SK-N-SH treated with all-trans-retinoic acid at 6 μM for 48 hours (cell line): ENCODE data around the gene ZMYND8.
A peak's percentile ranks its signal among the peaks of the same experiment; 100 is the strongest.

Experiments used
- ATAC-seq: fragments of 200-7000 bp; cut with Tn5 transposase; 3 replicates; pipeline ENCODE4 v1.9.1; 2020; ENCODE audit warnings: mild to moderate bottlenecking, moderate library complexity
- ARNTL ChIP-seq: fragments of 450-650 bp; formaldehyde crosslinking; IDR thresholded peaks from 2 replicates; pipeline ENCODE4 v1.5.0; 2020; ENCODE audit warnings: low read depth, mild to moderate bottlenecking, moderate library complexity, borderline replicate concordance
- BACH2 ChIP-seq: fragments of 250-450 bp; sonication (Bioruptor Pico); IDR thresholded peaks from 2 replicates; pipeline ENCODE4 v1.9.0; 2021; ENCODE audit warnings: mild to moderate bottlenecking, borderline replicate concordance
- CREB5 ChIP-seq: fragments of 250-450 bp; sonication (Bioruptor Pico); IDR thresholded peaks from 2 replicates; pipeline ENCODE4 v1.5.1; 2020; ENCODE audit warnings: low read depth, mild to moderate bottlenecking, moderate library complexity
- CSDC2 ChIP-seq: fragments of 250-450 bp; sonication (Bioruptor Pico); IDR thresholded peaks from 2 replicates; pipeline ENCODE4 v1.5.0; 2020; ENCODE audit warnings: mild to moderate bottlenecking, moderate library complexity
- ESRRG ChIP-seq: fragments of 250-450 bp; sonication (Bioruptor Pico); IDR thresholded peaks from 2 replicates; pipeline ENCODE4 v1.6.1; 2021; ENCODE audit warnings: mild to moderate bottlenecking
- GLIS3 ChIP-seq: fragments of 250-450 bp; sonication (Bioruptor Pico); IDR thresholded peaks from 2 replicates; pipeline ENCODE4 v1.5.0; 2020; ENCODE audit warnings: mild to moderate bottlenecking, moderate library complexity
- OSR1 ChIP-seq: fragments of 250-450 bp; sonication (Bioruptor Pico); IDR thresholded peaks from 2 replicates; pipeline ENCODE4 v1.8.0; 2022; ENCODE audit warnings: moderate library complexity, mild to moderate bottlenecking, inconsistent platforms
- PPARA ChIP-seq: fragments of 250-450 bp; sonication (Bioruptor Pico); IDR thresholded peaks from 2 replicates; pipeline ENCODE4 v1.5.0; 2020; ENCODE audit warnings: mild to moderate bottlenecking, borderline replicate concordance
- RARB ChIP-seq: fragments of 250-450 bp; sonication (Bioruptor Pico); IDR thresholded peaks from 2 replicates; pipeline ENCODE4 v1.8.0; 2021; ENCODE audit warnings: mild to moderate bottlenecking, moderate library complexity
- SNAI2 ChIP-seq: fragments of 250-450 bp; sonication (Bioruptor Pico); IDR thresholded peaks from 2 replicates; pipeline ENCODE4 v1.5.0; 2020; ENCODE audit warnings: mild to moderate bottlenecking, moderate library complexity
- TCF4 ChIP-seq: fragments of 250-450 bp; sonication (Bioruptor Pico); IDR thresholded peaks from 2 replicates; pipeline ENCODE4 v1.8.0; 2021; ENCODE audit warnings: mild to moderate bottlenecking, moderate library complexity, borderline replicate concordance
- TOX ChIP-seq: fragments of 250-450 bp; sonication (Bioruptor Pico); IDR thresholded peaks from 2 replicates; pipeline ENCODE4 v1.8.0; 2021; ENCODE audit warnings: mild to moderate bottlenecking, moderate library complexity, borderline replicate concordance
- ZC3H10 ChIP-seq: fragments of 250-450 bp; sonication (Bioruptor Pico); IDR thresholded peaks from 2 replicates; pipeline ENCODE4 v1.5.1; 2021; ENCODE audit warnings: mild to moderate bottlenecking, moderate library complexity
- ZFP3 ChIP-seq: fragments of 250-450 bp; sonication (Bioruptor Pico); IDR thresholded peaks from 2 replicates; pipeline ENCODE4 v1.5.0; 2020; ENCODE audit warnings: mild to moderate bottlenecking, moderate library complexity
- ZFP30 ChIP-seq: fragments of 450-650 bp; formaldehyde crosslinking; IDR thresholded peaks from 2 replicates; pipeline ENCODE4 v1.5.0; 2022; ENCODE audit warnings: mild to moderate bottlenecking, moderate library complexity
- ZNF565 ChIP-seq: fragments of 450-650 bp; formaldehyde crosslinking; conservative IDR thresholded peaks from 2 replicates; pipeline ENCODE4 v1.5.0; 2020; ENCODE audit warnings: low read depth, mild to moderate bottlenecking, moderate library complexity
- ZNF70 ChIP-seq: fragments of 450-650 bp; formaldehyde crosslinking; IDR thresholded peaks from 2 replicates; pipeline ENCODE4 v1.5.0; 2020; ENCODE audit warnings: mild to moderate bottlenecking, moderate library complexity
- ZNF8 ChIP-seq: fragments of 450-650 bp; formaldehyde crosslinking; IDR thresholded peaks from 2 replicates; pipeline ENCODE4 v1.5.0; 2020; ENCODE audit warnings: mild to moderate bottlenecking, moderate library complexity
- TF ChIP-seq, protein P1 (sequence below): fragments of 250-450 bp; sonication (Bioruptor Pico); IDR thresholded peaks from 2 replicates; pipeline ENCODE4 v1.8.0; 2020; ENCODE audit warnings: mild to moderate bottlenecking, moderate library complexity, borderline replicate concordance
- TF ChIP-seq, protein P2 (sequence below): fragments of 250-450 bp; sonication (Bioruptor Pico); IDR thresholded peaks from 2 replicates; pipeline ENCODE4 v1.8.0; 2021; ENCODE audit warnings: low read depth, mild to moderate bottlenecking, moderate library complexity, borderline replicate concordance
- TF ChIP-seq, protein P3 (sequence below): fragments of 250-450 bp; sonication (Bioruptor Pico); IDR thresholded peaks from 2 replicates; pipeline ENCODE4 v1.5.1; 2021; ENCODE audit warnings: mild to moderate bottlenecking, moderate library complexity
- TF ChIP-seq, protein P4 (sequence below): fragments of 250-450 bp; sonication (Bioruptor Pico); IDR thresholded peaks from 2 replicates; pipeline ENCODE4 v1.5.0; 2020; ENCODE audit warnings: mild to moderate bottlenecking, moderate library complexity

Gene ZMYND8

GRCh38 chr20:47287609-47288144 lies 68.8 kb downstream of the ZMYND8 start:
- no peak for ATAC-seq
- TF ChIP-seq TOX (CRISPR knock-in tag): no peak
- TF ChIP-seq, all 23 proteins: peak for 0

GRCh38 chr20:47286681-47287080 lies 69.8 kb downstream of the ZMYND8 start:
- ATAC-seq: no peak
- no peak for TF ChIP-seq TOX (CRISPR knock-in tag)
- TF ChIP-seq, protein P1, sequence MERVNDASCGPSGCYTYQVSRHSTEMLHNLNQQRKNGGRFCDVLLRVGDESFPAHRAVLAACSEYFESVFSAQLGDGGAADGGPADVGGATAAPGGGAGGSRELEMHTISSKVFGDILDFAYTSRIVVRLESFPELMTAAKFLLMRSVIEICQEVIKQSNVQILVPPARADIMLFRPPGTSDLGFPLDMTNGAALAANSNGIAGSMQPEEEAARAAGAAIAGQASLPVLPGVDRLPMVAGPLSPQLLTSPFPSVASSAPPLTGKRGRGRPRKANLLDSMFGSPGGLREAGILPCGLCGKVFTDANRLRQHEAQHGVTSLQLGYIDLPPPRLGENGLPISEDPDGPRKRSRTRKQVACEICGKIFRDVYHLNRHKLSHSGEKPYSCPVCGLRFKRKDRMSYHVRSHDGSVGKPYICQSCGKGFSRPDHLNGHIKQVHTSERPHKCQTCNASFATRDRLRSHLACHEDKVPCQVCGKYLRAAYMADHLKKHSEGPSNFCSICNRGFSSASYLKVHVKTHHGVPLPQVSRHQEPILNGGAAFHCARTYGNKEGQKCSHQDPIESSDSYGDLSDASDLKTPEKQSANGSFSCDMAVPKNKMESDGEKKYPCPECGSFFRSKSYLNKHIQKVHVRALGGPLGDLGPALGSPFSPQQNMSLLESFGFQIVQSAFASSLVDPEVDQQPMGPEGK (CRISPR knock-in tag): no peak
- no peak for TF ChIP-seq GLIS3 (CRISPR knock-in tag)
- TF ChIP-seq ZNF565 (CRISPR knock-in tag): no peak
- no peak for TF ChIP-seq ZNF70 (CRISPR knock-in tag)
- no peak for TF ChIP-seq BACH2 (CRISPR knock-in tag)
- no peak for TF ChIP-seq OSR1 (CRISPR knock-in tag)
- TF ChIP-seq TCF4 (CRISPR knock-in tag): no peak
- TF ChIP-seq ESRRG (CRISPR knock-in tag): no peak
- no peak for TF ChIP-seq ARNTL (CRISPR knock-in tag)
- TF ChIP-seq, protein P2, sequence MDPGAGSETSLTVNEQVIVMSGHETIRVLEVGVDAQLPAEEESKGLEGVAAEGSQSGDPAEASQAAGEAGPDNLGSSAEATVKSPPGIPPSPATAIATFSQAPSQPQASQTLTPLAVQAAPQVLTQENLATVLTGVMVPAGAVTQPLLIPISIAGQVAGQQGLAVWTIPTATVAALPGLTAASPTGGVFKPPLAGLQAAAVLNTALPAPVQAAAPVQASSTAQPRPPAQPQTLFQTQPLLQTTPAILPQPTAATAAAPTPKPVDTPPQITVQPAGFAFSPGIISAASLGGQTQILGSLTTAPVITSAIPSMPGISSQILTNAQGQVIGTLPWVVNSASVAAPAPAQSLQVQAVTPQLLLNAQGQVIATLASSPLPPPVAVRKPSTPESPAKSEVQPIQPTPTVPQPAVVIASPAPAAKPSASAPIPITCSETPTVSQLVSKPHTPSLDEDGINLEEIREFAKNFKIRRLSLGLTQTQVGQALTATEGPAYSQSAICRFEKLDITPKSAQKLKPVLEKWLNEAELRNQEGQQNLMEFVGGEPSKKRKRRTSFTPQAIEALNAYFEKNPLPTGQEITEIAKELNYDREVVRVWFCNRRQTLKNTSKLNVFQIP (CRISPR knock-in tag): no peak
- no peak for TF ChIP-seq ZC3H10 (CRISPR knock-in tag)
- no peak for TF ChIP-seq SNAI2
- no peak for TF ChIP-seq ZNF8 (CRISPR knock-in tag)
- TF ChIP-seq, protein P3, sequence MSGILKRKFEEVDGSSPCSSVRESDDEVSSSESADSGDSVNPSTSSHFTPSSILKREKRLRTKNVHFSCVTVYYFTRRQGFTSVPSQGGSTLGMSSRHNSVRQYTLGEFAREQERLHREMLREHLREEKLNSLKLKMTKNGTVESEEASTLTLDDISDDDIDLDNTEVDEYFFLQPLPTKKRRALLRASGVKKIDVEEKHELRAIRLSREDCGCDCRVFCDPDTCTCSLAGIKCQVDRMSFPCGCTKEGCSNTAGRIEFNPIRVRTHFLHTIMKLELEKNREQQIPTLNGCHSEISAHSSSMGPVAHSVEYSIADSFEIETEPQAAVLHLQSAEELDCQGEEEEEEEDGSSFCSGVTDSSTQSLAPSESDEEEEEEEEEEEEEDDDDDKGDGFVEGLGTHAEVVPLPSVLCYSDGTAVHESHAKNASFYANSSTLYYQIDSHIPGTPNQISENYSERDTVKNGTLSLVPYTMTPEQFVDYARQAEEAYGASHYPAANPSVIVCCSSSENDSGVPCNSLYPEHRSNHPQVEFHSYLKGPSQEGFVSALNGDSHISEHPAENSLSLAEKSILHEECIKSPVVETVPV (CRISPR knock-in tag): no peak
- TF ChIP-seq RARB (CRISPR knock-in tag): no peak
- TF ChIP-seq PPARA: no peak
- no peak for TF ChIP-seq ZFP30
- no peak for TF ChIP-seq CREB5 (CRISPR knock-in tag)

DNA sequence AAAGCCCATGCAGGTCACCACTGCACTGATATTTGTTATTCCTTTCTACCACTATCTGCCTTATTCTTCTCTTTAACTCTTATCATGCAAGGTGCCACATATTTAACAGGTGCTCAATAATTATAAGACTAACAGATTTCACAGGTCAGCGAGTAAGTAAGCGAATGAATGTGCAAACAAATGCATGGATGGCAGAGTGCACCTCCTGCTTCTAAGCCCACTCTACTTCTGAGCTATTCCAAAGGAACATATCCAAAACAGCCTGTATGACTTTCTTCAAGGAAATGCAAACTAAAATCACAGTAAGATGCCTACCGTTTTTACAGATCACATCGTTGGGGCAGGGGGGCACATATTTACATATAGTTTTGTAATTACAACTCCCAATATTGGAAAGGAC lies 71.3 kb downstream of the ZMYND8 start:
- TF ChIP-seq ESRRG (CRISPR knock-in tag) (no peak), ZNF70 (CRISPR knock-in tag) (no peak), ZNF565 (CRISPR knock-in tag) (no peak), ARNTL (CRISPR knock-in tag) (no peak), CSDC2 (no peak), SNAI2 (no peak), ZFP3 (CRISPR knock-in tag) (no peak), TOX (CRISPR knock-in tag) (no peak), ZC3H10 (CRISPR knock-in tag) (no peak)
- TF ChIP-seq, protein P3 (CRISPR knock-in tag): no peak
- no peak for ATAC-seq

- ATAC-seq: no peak
- TF ChIP-seq ZFP30 (no peak), OSR1 (CRISPR knock-in tag) (no peak), ZNF565 (CRISPR knock-in tag) (no peak), GLIS3 (CRISPR knock-in tag) (no peak), TCF4 (CRISPR knock-in tag) (peak; percentile 39; the same call in 1 of the 2 replicates), TOX (CRISPR knock-in tag) (no peak), CREB5 (CRISPR knock-in tag) (no peak)
- TF ChIP-seq, protein P4, sequence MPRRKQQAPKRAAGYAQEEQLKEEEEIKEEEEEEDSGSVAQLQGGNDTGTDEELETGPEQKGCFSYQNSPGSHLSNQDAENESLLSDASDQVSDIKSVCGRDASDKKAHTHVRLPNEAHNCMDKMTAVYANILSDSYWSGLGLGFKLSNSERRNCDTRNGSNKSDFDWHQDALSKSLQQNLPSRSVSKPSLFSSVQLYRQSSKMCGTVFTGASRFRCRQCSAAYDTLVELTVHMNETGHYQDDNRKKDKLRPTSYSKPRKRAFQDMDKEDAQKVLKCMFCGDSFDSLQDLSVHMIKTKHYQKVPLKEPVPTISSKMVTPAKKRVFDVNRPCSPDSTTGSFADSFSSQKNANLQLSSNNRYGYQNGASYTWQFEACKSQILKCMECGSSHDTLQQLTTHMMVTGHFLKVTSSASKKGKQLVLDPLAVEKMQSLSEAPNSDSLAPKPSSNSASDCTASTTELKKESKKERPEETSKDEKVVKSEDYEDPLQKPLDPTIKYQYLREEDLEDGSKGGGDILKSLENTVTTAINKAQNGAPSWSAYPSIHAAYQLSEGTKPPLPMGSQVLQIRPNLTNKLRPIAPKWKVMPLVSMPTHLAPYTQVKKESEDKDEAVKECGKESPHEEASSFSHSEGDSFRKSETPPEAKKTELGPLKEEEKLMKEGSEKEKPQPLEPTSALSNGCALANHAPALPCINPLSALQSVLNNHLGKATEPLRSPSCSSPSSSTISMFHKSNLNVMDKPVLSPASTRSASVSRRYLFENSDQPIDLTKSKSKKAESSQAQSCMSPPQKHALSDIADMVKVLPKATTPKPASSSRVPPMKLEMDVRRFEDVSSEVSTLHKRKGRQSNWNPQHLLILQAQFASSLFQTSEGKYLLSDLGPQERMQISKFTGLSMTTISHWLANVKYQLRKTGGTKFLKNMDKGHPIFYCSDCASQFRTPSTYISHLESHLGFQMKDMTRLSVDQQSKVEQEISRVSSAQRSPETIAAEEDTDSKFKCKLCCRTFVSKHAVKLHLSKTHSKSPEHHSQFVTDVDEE (CRISPR knock-in tag): no peak
These were observed 72.1 kb downstream of the ZMYND8 start for GRCh38 chr20:47284373-47284772.
